Chondrocyte (in vitro differentiated cells): ENCODE measurements around the gene AGO3. TPM values are rescaled to one million over a fixed set of nuclear protein-coding genes. Genes with fewer than 3 reads are reported as not detected.

Source experiments
- DNase-seq: peaks from one replicate; pipeline ENCODE4 v3.0.0; 2021; ENCODE audit warnings: mixed read lengths, low spot score
- H3K27ac Mint-ChIP-seq: one replicate; pipeline ENCODE4 v1.8.0; 2021; ENCODE audit warnings: mild to moderate bottlenecking, moderate library complexity, mixed read lengths; ENCODE audit not compliant: unreplicated experiment
- H3K27me3 Mint-ChIP-seq: 2 replicates; pipeline ENCODE4 v1.8.0; 2021; ENCODE audit warnings: low read depth, mixed read lengths
- H3K36me3 Mint-ChIP-seq: 2 replicates; pipeline ENCODE4 v1.8.0; 2021; ENCODE audit warnings: low read depth, mixed read lengths
- H3K4me1 Mint-ChIP-seq: 2 replicates; pipeline ENCODE4 v1.8.0; 2021; ENCODE audit warnings: low read depth, mild to moderate bottlenecking, mixed read lengths
- H3K4me3 Mint-ChIP-seq: one replicate; pipeline ENCODE4 v1.8.0; 2021; ENCODE audit warnings: mild to moderate bottlenecking, moderate library complexity, mixed read lengths; ENCODE audit not compliant: unreplicated experiment
- H3K9me3 Mint-ChIP-seq: 2 replicates; pipeline ENCODE4 v1.8.0; 2021; ENCODE audit warnings: low read depth, mixed read lengths
- CTCF ChIP-seq: fragments of 200-600 bp; sonication (generic); IDR thresholded peaks from 2 replicates; pipeline ENCODE4 v1.5.0; 2021; ENCODE audit warnings: antibody characterized with exemption, mild to moderate bottlenecking, moderate library complexity
- total RNA-seq: library from RNA; stranded (reverse); gene quantifications from 3 replicates; pipeline ENCODE4 v1.2.1, GENCODE V29; 2021

The AGO3 gene
- total RNA-seq, 1 donor from 2014 or later = 26.1 TPM

DNA sequence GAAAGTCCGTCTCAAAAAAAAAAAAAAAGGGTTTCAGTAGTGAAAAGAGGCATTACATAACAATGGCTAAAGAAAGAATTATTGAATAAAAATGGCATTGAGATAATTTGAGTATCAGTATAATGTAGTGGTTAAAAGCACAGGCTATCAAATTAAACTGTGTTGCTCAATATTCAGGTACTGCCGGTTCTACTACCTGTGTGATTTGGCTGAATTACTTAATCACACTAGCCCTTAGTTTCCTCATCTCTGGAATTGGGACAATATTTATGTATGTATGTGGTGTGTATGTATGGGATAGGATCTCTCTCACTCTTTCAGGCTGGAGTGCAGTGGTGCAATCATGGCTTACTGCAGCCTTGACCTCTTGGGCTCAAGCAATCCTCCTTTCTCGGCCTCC, 96.9 kb downstream of the AGO3 start:
- H3K4me1 Mint-ChIP-seq = no peaks in the 10 kb centered on the region
- TF ChIP-seq CTCF = no peak
- peaks cover 3% of the 10 kb centered on the region for H3K9me3 Mint-ChIP-seq
- peaks cover 25% of the 10 kb centered on the region for H3K36me3 Mint-ChIP-seq
- H3K4me3 Mint-ChIP-seq = no peak overlapping the region
- H3K27ac Mint-ChIP-seq = no peak overlapping the region
- H3K27me3 Mint-ChIP-seq = no peaks in the 10 kb centered on the region
- no peak for DNase-seq

GRCh38 chr1:36031441-36031840, 100.5 kb downstream of the AGO3 start:
- no peak for DNase-seq
- peaks cover 3% of the 10 kb centered on the region for H3K9me3 Mint-ChIP-seq
- peaks cover 28% of the 10 kb centered on the region for H3K36me3 Mint-ChIP-seq
- no peak for TF ChIP-seq CTCF
- H3K4me3 Mint-ChIP-seq = no peak overlapping the region
- H3K4me1 Mint-ChIP-seq = no peaks in the 10 kb centered on the region
- no peaks in the 10 kb centered on the region for H3K27me3 Mint-ChIP-seq
- H3K27ac Mint-ChIP-seq = no peak overlapping the region

- H3K4me1 Mint-ChIP-seq = no peaks in the 10 kb centered on the region
- peaks cover 22% of the 10 kb centered on the region for H3K36me3 Mint-ChIP-seq
- H3K27me3 Mint-ChIP-seq = no peaks in the 10 kb centered on the region
- H3K4me3 Mint-ChIP-seq = no peak overlapping the region
- H3K27ac Mint-ChIP-seq = no peak overlapping the region
- DNase-seq = no peak
- H3K9me3 Mint-ChIP-seq = no peaks in the 10 kb centered on the region
- no peak for TF ChIP-seq CTCF
Observed at GRCh38 chr1:36034692-36035091, 103.8 kb downstream of the AGO3 start.

GRCh38 chr1:36035154-36035553, 104.2 kb downstream of the AGO3 start:
- H3K4me3 Mint-ChIP-seq = no peak overlapping the region

DNA sequence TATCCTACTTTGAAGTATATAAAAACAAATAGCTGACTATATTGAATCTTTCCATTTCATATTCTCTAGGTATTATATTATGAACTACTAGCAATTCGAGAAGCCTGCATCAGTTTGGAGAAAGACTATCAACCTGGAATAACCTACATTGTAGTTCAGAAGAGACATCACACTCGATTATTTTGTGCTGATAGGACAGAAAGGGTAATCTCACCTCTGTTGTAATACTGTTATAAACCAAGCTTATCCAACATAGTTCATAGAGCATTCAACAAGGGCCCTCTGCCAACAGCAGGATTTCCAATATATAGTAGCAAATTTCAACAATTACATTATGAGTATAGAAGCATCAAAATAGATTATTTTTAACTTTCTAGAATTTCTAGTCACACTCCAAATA, 109.3 kb downstream of the AGO3 start:
- H3K36me3 Mint-ChIP-seq = peaks cover 23% of the 10 kb centered on the region
- no peak for TF ChIP-seq CTCF
- H3K27me3 Mint-ChIP-seq = no peaks in the 10 kb centered on the region
- H3K9me3 Mint-ChIP-seq = no peaks in the 10 kb centered on the region
- no peak for DNase-seq
- H3K27ac Mint-ChIP-seq = no peak overlapping the region
- H3K4me3 Mint-ChIP-seq = no peak overlapping the region
- H3K4me1 Mint-ChIP-seq = no peaks in the 10 kb centered on the region

More at GRCh38 chr1:36035154-36035553, 104.2 kb downstream of the AGO3 start:
- Mint-ChIP-seq H3K36me3 (peaks cover 21% of the 10 kb centered on the region), H3K27ac (no peak overlapping the region), H3K27me3 (no peaks in the 10 kb centered on the region), H3K9me3 (no peaks in the 10 kb centered on the region), H3K4me1 (no peaks in the 10 kb centered on the region)
- TF ChIP-seq CTCF = no peak
- DNase-seq = no peak
